ENCODE results near the gene MYO3B.

DNA sequence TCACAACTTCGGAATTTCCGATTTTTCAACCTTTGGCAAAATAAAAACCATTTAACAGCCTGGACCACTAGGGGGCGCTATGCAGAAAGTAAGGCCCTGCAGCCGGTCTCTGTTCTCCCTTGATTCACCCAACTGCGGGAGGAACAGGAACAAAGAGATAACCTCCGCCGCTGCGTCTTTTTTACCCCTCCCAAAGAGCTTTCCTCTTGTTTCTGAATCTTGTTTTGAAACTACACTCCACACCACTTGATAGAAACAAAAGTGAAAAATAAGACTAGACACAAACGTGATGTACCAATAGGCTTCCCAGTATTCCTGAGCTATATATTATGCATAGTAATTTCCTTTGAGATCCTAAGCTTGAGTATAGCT lies 231.2 kb downstream of the MYO3B start:
- TF ChIP-seq CBX8 (IDR thresholded peaks at IDR 0.05) (no peak), EP300 (IDR thresholded peaks at IDR 0.05) (no peak)
- TF ChIP-seq, protein P1, sequence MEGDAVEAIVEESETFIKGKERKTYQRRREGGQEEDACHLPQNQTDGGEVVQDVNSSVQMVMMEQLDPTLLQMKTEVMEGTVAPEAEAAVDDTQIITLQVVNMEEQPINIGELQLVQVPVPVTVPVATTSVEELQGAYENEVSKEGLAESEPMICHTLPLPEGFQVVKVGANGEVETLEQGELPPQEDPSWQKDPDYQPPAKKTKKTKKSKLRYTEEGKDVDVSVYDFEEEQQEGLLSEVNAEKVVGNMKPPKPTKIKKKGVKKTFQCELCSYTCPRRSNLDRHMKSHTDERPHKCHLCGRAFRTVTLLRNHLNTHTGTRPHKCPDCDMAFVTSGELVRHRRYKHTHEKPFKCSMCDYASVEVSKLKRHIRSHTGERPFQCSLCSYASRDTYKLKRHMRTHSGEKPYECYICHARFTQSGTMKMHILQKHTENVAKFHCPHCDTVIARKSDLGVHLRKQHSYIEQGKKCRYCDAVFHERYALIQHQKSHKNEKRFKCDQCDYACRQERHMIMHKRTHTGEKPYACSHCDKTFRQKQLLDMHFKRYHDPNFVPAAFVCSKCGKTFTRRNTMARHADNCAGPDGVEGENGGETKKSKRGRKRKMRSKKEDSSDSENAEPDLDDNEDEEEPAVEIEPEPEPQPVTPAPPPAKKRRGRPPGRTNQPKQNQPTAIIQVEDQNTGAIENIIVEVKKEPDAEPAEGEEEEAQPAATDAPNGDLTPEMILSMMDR (IDR thresholded peaks at IDR 0.05) = peak; percentile 79
